ENCODE measurements around the gene SUV39H1.
"Not testable (repeated sequence)": the region's sequence is repeated elsewhere in the genome, so short reads cannot be mapped to it uniquely, and the experiment has no call there.

Gene SUV39H1

GRCh38 chrX:48676106-48676892 lies 20.2 kb upstream of the SUV39H1 start:
- no peaks in the 10 kb centered on the region for H3K4me1 ChIP-seq (ENCODE audit: insufficient read depth, low read length)
- no peaks in the 10 kb centered on the region for H3K36me3 ChIP-seq (ENCODE audit: insufficient read depth, low read depth, low read length)
- peak overlapping the region; percentile 88; the same call in 1 of the 2 replicates for H3K9ac ChIP-seq (ENCODE audit: low read depth, low read length)
- no peaks in the 10 kb centered on the region for H3K9me3 ChIP-seq (ENCODE audit: insufficient read depth, low read depth, low read length)
- no peaks in the 10 kb centered on the region for H3K27me3 ChIP-seq (ENCODE audit: insufficient read depth, low read length)
- peak overlapping the region; percentile 94 for H3K4me3 ChIP-seq (ENCODE audit: low read length)
- H3K27ac ChIP-seq (ENCODE audit: low read length): peak overlapping the region; percentile 65

GRCh38 chrX:48676893-48677270 lies 19.7 kb upstream of the SUV39H1 start:
- peak overlapping the region; percentile 89 for H3K4me3 ChIP-seq (ENCODE audit: low read length)
- peak overlapping the region; percentile 83; the same call in 1 of the 2 replicates for H3K9ac ChIP-seq (ENCODE audit: low read depth, low read length)
- no peaks in the 10 kb centered on the region for H3K9me3 ChIP-seq (ENCODE audit: insufficient read depth, low read depth, low read length)

GRCh38 chrX:48677516-48677915 lies 19.0 kb upstream of the SUV39H1 start:
- no peaks in the 10 kb centered on the region for H3K9me3 ChIP-seq (ENCODE audit: insufficient read depth, low read depth, low read length)
- no peak overlapping the region for H3K27ac ChIP-seq (ENCODE audit: low read length)
- H3K36me3 ChIP-seq (ENCODE audit: insufficient read depth, low read depth, low read length): no peaks in the 10 kb centered on the region
- H3K27me3 ChIP-seq (ENCODE audit: insufficient read depth, low read length): no peaks in the 10 kb centered on the region
- H3K9ac ChIP-seq (ENCODE audit: low read depth, low read length): peak overlapping the region; percentile 83; the same call in 1 of the 2 replicates
- H3K4me3 ChIP-seq (ENCODE audit: low read length): peak overlapping the region; percentile 89
- H3K4me1 ChIP-seq (ENCODE audit: insufficient read depth, low read length): no peaks in the 10 kb centered on the region

More at GRCh38 chrX:48676893-48677270, 19.7 kb upstream of the SUV39H1 start:
- no peaks in the 10 kb centered on the region for H3K36me3 ChIP-seq (ENCODE audit: insufficient read depth, low read depth, low read length)
- H3K27me3 ChIP-seq (ENCODE audit: insufficient read depth, low read length): no peaks in the 10 kb centered on the region
- H3K27ac ChIP-seq (ENCODE audit: low read length): peak overlapping the region; percentile 65
- H3K4me1 ChIP-seq (ENCODE audit: insufficient read depth, low read length): no peaks in the 10 kb centered on the region

- not testable (repeated sequence) for H3K9me3 ChIP-seq (ENCODE audit: insufficient read depth, low read depth, low read length); H3K36me3 ChIP-seq (ENCODE audit: insufficient read depth, low read depth, low read length); H3K9ac ChIP-seq (ENCODE audit: low read depth, low read length); H3K4me3 ChIP-seq (ENCODE audit: low read length); H3K27me3 ChIP-seq (ENCODE audit: insufficient read depth, low read length); H3K27ac ChIP-seq (ENCODE audit: low read length); H3K4me1 ChIP-seq (ENCODE audit: insufficient read depth, low read length)
Measured at GRCh38 chrX:48680467-48680866, 16.1 kb upstream of the SUV39H1 start.

GRCh38 chrX:48680925-48681324 lies 15.6 kb upstream of the SUV39H1 start:
- H3K4me3 ChIP-seq (ENCODE audit: low read length); H3K36me3 ChIP-seq (ENCODE audit: insufficient read depth, low read depth, low read length); H3K9me3 ChIP-seq (ENCODE audit: insufficient read depth, low read depth, low read length); H3K4me1 ChIP-seq (ENCODE audit: insufficient read depth, low read length); H3K9ac ChIP-seq (ENCODE audit: low read depth, low read length); H3K27ac ChIP-seq (ENCODE audit: low read length); H3K27me3 ChIP-seq (ENCODE audit: insufficient read depth, low read length): not testable (repeated sequence)

GRCh38 chrX:48681539-48682183 lies 14.9 kb upstream of the SUV39H1 start:
- Histone ChIP-seq H3K36me3 (ENCODE audit: insufficient read depth, low read depth, low read length) (no peaks in the 10 kb centered on the region), H3K9ac (ENCODE audit: low read depth, low read length) (no peak overlapping the region), H3K4me3 (ENCODE audit: low read length) (no peak overlapping the region), H3K27me3 (ENCODE audit: insufficient read depth, low read length) (no peaks in the 10 kb centered on the region), H3K9me3 (ENCODE audit: insufficient read depth, low read depth, low read length) (no peaks in the 10 kb centered on the region), H3K27ac (ENCODE audit: low read length) (no peak overlapping the region), H3K4me1 (ENCODE audit: insufficient read depth, low read length) (no peaks in the 10 kb centered on the region)

GRCh38 chrX:48682795-48683194 lies 13.7 kb upstream of the SUV39H1 start:
- H3K4me1 ChIP-seq (ENCODE audit: insufficient read depth, low read length); H3K27me3 ChIP-seq (ENCODE audit: insufficient read depth, low read length); H3K27ac ChIP-seq (ENCODE audit: low read length); H3K4me3 ChIP-seq (ENCODE audit: low read length); H3K9me3 ChIP-seq (ENCODE audit: insufficient read depth, low read depth, low read length); H3K9ac ChIP-seq (ENCODE audit: low read depth, low read length); H3K36me3 ChIP-seq (ENCODE audit: insufficient read depth, low read depth, low read length): not testable (repeated sequence)

- no peaks in the 10 kb centered on the region for H3K27me3 ChIP-seq (ENCODE audit: insufficient read depth, low read length)
- no peaks in the 10 kb centered on the region for H3K36me3 ChIP-seq (ENCODE audit: insufficient read depth, low read depth, low read length)
- no peak within 1 kb of the TSS for H3K9ac ChIP-seq (ENCODE audit: low read depth, low read length)
- no peaks in the 10 kb centered on the region for H3K9me3 ChIP-seq (ENCODE audit: insufficient read depth, low read depth, low read length)
- H3K27ac ChIP-seq (ENCODE audit: low read length): no peak within 1 kb of the TSS
- H3K4me1 ChIP-seq (ENCODE audit: insufficient read depth, low read length): no peaks in the 10 kb centered on the region
- H3K4me3 ChIP-seq (ENCODE audit: low read length): no peak within 1 kb of the TSS
Measured at GRCh38 chrX:48683411-48683982, 13.0 kb upstream of the SUV39H1 start, which contains the start of gene WAS. Gene WAS (plus strand): TSS chrX:48683799. CDS start chrX:48683854, 55 bp downstream.

GRCh38 chrX:48684134-48684533 lies 12.4 kb upstream of the SUV39H1 start:
- Histone ChIP-seq H3K9me3 (ENCODE audit: insufficient read depth, low read depth, low read length) (no peaks in the 10 kb centered on the region), H3K36me3 (ENCODE audit: insufficient read depth, low read depth, low read length) (no peaks in the 10 kb centered on the region), H3K4me3 (ENCODE audit: low read length) (no peak overlapping the region), H3K27ac (ENCODE audit: low read length) (no peak overlapping the region), H3K27me3 (ENCODE audit: insufficient read depth, low read length) (no peaks in the 10 kb centered on the region), H3K4me1 (ENCODE audit: insufficient read depth, low read length) (no peaks in the 10 kb centered on the region), H3K9ac (ENCODE audit: low read depth, low read length) (no peak overlapping the region)

- Histone ChIP-seq H3K36me3 (ENCODE audit: insufficient read depth, low read depth, low read length) (no peaks in the 10 kb centered on the region), H3K9ac (ENCODE audit: low read depth, low read length) (no peak overlapping the region), H3K4me3 (ENCODE audit: low read length) (no peak overlapping the region), H3K4me1 (ENCODE audit: insufficient read depth, low read length) (no peaks in the 10 kb centered on the region), H3K9me3 (ENCODE audit: insufficient read depth, low read depth, low read length) (no peaks in the 10 kb centered on the region), H3K27ac (ENCODE audit: low read length) (no peak overlapping the region), H3K27me3 (ENCODE audit: insufficient read depth, low read length) (no peaks in the 10 kb centered on the region)
Measured at GRCh38 chrX:48685416-48685815, 11.1 kb upstream of the SUV39H1 start.

GRCh38 chrX:48688531-48689150 lies 7.9 kb upstream of the SUV39H1 start:
- Histone ChIP-seq H3K27ac (ENCODE audit: low read length) (no peak overlapping the region), H3K9me3 (ENCODE audit: insufficient read depth, low read depth, low read length) (no peaks in the 10 kb centered on the region), H3K4me1 (ENCODE audit: insufficient read depth, low read length) (no peaks in the 10 kb centered on the region), H3K4me3 (ENCODE audit: low read length) (no peak overlapping the region), H3K27me3 (ENCODE audit: insufficient read depth, low read length) (no peaks in the 10 kb centered on the region), H3K36me3 (ENCODE audit: insufficient read depth, low read depth, low read length) (no peaks in the 10 kb centered on the region), H3K9ac (ENCODE audit: low read depth, low read length) (no peak overlapping the region)

All from iPS-20b (cell line).